ENCODE results near the gene TRPM8. TPM values are rescaled to one million over a fixed set of nuclear protein-coding genes. Genes with fewer than 3 reads are reported as not detected.
A peak's percentile ranks its signal among the peaks of the same experiment; 100 is the strongest.

TRPM8 gene
- total RNA-seq, 2 donors from 2014 or later: 0.78 TPM; not detected in 1

- DNase-seq (no peak), ATAC-seq (no peak)
- no peak overlapping the region for H3K27ac ChIP-seq
- no peaks in the 10 kb centered on the region for H3K4me1 ChIP-seq
- no peak overlapping the region for H3K4me3 ChIP-seq
- no peaks in the 10 kb centered on the region for H3K36me3 ChIP-seq (replicated peaks in 1 of 2; ENCODE audit: insufficient read depth in 1 of 2, low read depth in 2 of 2)
- H3K27me3 ChIP-seq: no peaks in the 10 kb centered on the region
- 8 to 19% methylated on average over 1 of the region's 1 CpG for WGBS, 2 donors
- no peaks in the 10 kb centered on the region for H3K9me3 ChIP-seq
- no peak for TF ChIP-seq CTCF (IDR thresholded peaks at IDR 0.05)
- no peak for TF ChIP-seq POLR2A (IDR thresholded peaks at IDR 0.05)
- intact Hi-C loops (cut with DNase I): no loop called here
Observed at GRCh38 chr2:233922471-233922870, 5.3 kb downstream of the TRPM8 start.

GRCh38 chr2:233925402-233925801 is 8.2 kb downstream of the TRPM8 start:
- intact Hi-C loops (cut with DNase I): no loop called here
- Histone ChIP-seq H3K36me3 (replicated peaks in 1 of 2; ENCODE audit: insufficient read depth in 1 of 2, low read depth in 2 of 2) (no peaks in the 10 kb centered on the region), H3K27me3 (no peaks in the 10 kb centered on the region), H3K27ac (no peak overlapping the region), H3K4me3 (no peak overlapping the region), H3K9me3 (no peaks in the 10 kb centered on the region), H3K4me1 (no peaks in the 10 kb centered on the region)
- WGBS, 2 donors: 51 to 61% methylated on average over 7 of the region's 7 CpGs
- DNase-seq (no peak), ATAC-seq (no peak)
- no peak for TF ChIP-seq POLR2A (IDR thresholded peaks at IDR 0.05)
- TF ChIP-seq CTCF (IDR thresholded peaks at IDR 0.05): no peak

- WGBS, 2 donors: 50 to 59% methylated on average over 3 to 4 of the region's 4 CpGs
- H3K9me3 ChIP-seq: no peaks in the 10 kb centered on the region
- TF ChIP-seq POLR2A (IDR thresholded peaks at IDR 0.05) (no peak), CTCF (IDR thresholded peaks at IDR 0.05) (no peak)
- no peak overlapping the region for H3K27ac ChIP-seq
- peak in 1 of 4 donors; percentile 17 for DNase-seq
- ATAC-seq: peak; percentile 21
- intact Hi-C loops (cut with DNase I): no loop called here
- H3K27me3 ChIP-seq: no peaks in the 10 kb centered on the region
- no peak overlapping the region for H3K4me3 ChIP-seq
- no peaks in the 10 kb centered on the region for H3K36me3 ChIP-seq (replicated peaks in 1 of 2; ENCODE audit: insufficient read depth in 1 of 2, low read depth in 2 of 2)
- no peaks in the 10 kb centered on the region for H3K4me1 ChIP-seq
Observed at GRCh38 chr2:233926806-233927205, 9.6 kb downstream of the TRPM8 start.

- intact Hi-C loops (cut with DNase I): no loop called here
- DNase-seq (peak in 1 of 4 donors; percentile 28), ATAC-seq (no peak)
- H3K36me3 ChIP-seq (replicated peaks in 1 of 2; ENCODE audit: insufficient read depth in 1 of 2, low read depth in 2 of 2): no peaks in the 10 kb centered on the region
- H3K27me3 ChIP-seq: no peaks in the 10 kb centered on the region
- no peaks in the 10 kb centered on the region for H3K9me3 ChIP-seq
- no peak overlapping the region for H3K27ac ChIP-seq
- H3K4me1 ChIP-seq: no peaks in the 10 kb centered on the region
- WGBS, 2 donors: 27 to 33% methylated on average over 7 of the region's 7 CpGs
- TF ChIP-seq POLR2A (IDR thresholded peaks at IDR 0.05) (no peak), CTCF (IDR thresholded peaks at IDR 0.05) (peak in 4 of 7 experiments; percentile 15 to 33 (median 24))
- H3K4me3 ChIP-seq: no peak overlapping the region
Observed at GRCh38 chr2:233928594-233929351, 11.6 kb downstream of the TRPM8 start.
